Stimulated activated CD8-positive, alpha-beta memory T cell treated with anti-CD3 and anti-CD28 coated beads, Interleukin-4, amount 100 ng/mL, for 1 hour (primary cell): ENCODE measurements around the gene DTX2.
"Not testable (repeated sequence)": the region's sequence is repeated elsewhere in the genome, so short reads cannot be mapped to it uniquely, and the experiment has no call there.

Experiments used
- DNase-seq, 2 donors: peaks; one replicate each; pipeline ENCODE4 v3.0.0-alpha.2; 2020; ENCODE audit warnings: low read depth in 2 of 2, low spot score in 1 of 2

DTX2 gene

GRCh38 chr7:76461464-76462101, at the start of gene DTX2:
DTX2 (plus strand) TSS chr7:76461709; CDS start chr7:76480510, 18,801 bp downstream.
- peak; percentile 10 to 13 for DNase-seq

GRCh38 chr7:76412249-76412648, 49.3 kb upstream of the DTX2 start:
- DNase-seq: no peak

GRCh38 chr7:76417654-76418310, 43.7 kb upstream of the DTX2 start:
- not testable (repeated sequence) for DNase-seq

- not testable (repeated sequence) for DNase-seq
These were observed 40.4 kb upstream of the DTX2 start for GRCh38 chr7:76421097-76421496.

- no peak for DNase-seq
These were observed 37.7 kb upstream of the DTX2 start for GRCh38 chr7:76423666-76424412.

GRCh38 chr7:76424413-76425111, 36.9 kb upstream of the DTX2 start, which contains the start of gene ZP3:
ZP3 (plus strand) TSS chr7:76424950; CDS start chr7:76424965, 15 bp downstream.
- DNase-seq: no peak

GRCh38 chr7:76425156-76425555, 36.4 kb upstream of the DTX2 start:
- no peak for DNase-seq

GRCh38 chr7:76425558-76425957, 36.0 kb upstream of the DTX2 start:
- DNase-seq: not testable (repeated sequence)

- DNase-seq: no peak
These were observed 35.3 kb upstream of the DTX2 start for GRCh38 chr7:76426246-76426645.

GRCh38 chr7:76427635-76428034, 33.9 kb upstream of the DTX2 start:
- no peak for DNase-seq

GRCh38 chr7:76428149-76428823, 33.2 kb upstream of the DTX2 start:
- no peak for DNase-seq

GRCh38 chr7:76428868-76429805, 32.4 kb upstream of the DTX2 start:
- DNase-seq: no peak

GRCh38 chr7:76430211-76430610, 31.3 kb upstream of the DTX2 start:
- DNase-seq: no peak

- DNase-seq: no peak
These were observed 30.7 kb upstream of the DTX2 start for GRCh38 chr7:76430836-76431235.

- DNase-seq: peak in 1 of 2 donors; percentile 34
These were observed 23.6 kb upstream of the DTX2 start for GRCh38 chr7:76437873-76438272.

GRCh38 chr7:76439120-76439888, 22.2 kb upstream of the DTX2 start:
- not testable (repeated sequence) for DNase-seq

GRCh38 chr7:76440404-76440803, 21.1 kb upstream of the DTX2 start:
- DNase-seq: not testable (repeated sequence)

- not testable (repeated sequence) for DNase-seq
These were observed 19.7 kb upstream of the DTX2 start for GRCh38 chr7:76441792-76442191.
